A549 treated with CpdA at 1 μM for 4 hours (cell line): ENCODE data around the gene ZNF3. TPM values are rescaled to one million over a fixed set of nuclear protein-coding genes. Genes with fewer than 3 reads are reported as not detected.

Experiments
- total RNA-seq: library from RNA; stranded (reverse); fragments of 200-300 nt; extraction: Qiagen RNA extraction; gene quantifications from 5 replicates; pipeline ENCODE4 v1.2.3, GENCODE V29; 2022; ENCODE audit warnings: low read depth

ZNF3 gene
- total RNA-seq: 17.8 to 24.8 TPM (median 18.8 TPM) in 5 replicates

GRCh38 chr7:100081535-100082102 is at the start of gene ZNF3:
TSS of gene ZNF3 (minus strand) at chr7:100081723. CDS start at chr7:100077357, 4,366 bp downstream.

GRCh38 chr7:100126931-100127865 is 45.7 kb upstream of the ZNF3 start, which contains the start of gene MBLAC1:
TSS of gene MBLAC1 (plus strand) at chr7:100126967. CDS start at chr7:100127396, 429 bp downstream.

GRCh38 chr7:100119072-100119969 is 37.8 kb upstream of the ZNF3 start, which contains the start of the genes CNPY4 and TAF6:
TSS of gene CNPY4 (plus strand) at chr7:100119634. CDS start at chr7:100119745, 111 bp downstream.
TSS of gene TAF6 (minus strand) at chr7:100119358. CDS start at chr7:100114209, 5,149 bp downstream.

GRCh38 chr7:100101016-100101862 is 19.7 kb upstream of the ZNF3 start, which contains the start of the genes AP4M1 and MCM7:
TSS of gene AP4M1 (plus strand) at chr7:100101643. CDS start at chr7:100101715, 72 bp downstream.
TSS of gene MCM7 (minus strand) at chr7:100101397. CDS start at chr7:100101294, 103 bp downstream.

GRCh38 chr7:100088621-100089457 is 7.3 kb upstream of the ZNF3 start, which contains the start of gene COPS6:
TSS of gene COPS6 (plus strand) at chr7:100088969. CDS start at chr7:100088991, 22 bp downstream.

GRCh38 chr7:100049441-100050291 is 31.9 kb downstream of the ZNF3 start, which contains the start of gene ZSCAN21:
TSS of gene ZSCAN21 (plus strand) at chr7:100049774. CDS start at chr7:100057007, 7,233 bp downstream.

Other genes with a start within 250 kb of the ZNF3 start
- not detected in 5 replicates for gene OR2AE1, start 204.7 kb downstream of the ZNF3 start, total RNA-seq
- gene TRIM4, start 162.2 kb downstream of the ZNF3 start, total RNA-seq: 25.5 to 27.8 TPM (median 26.6 TPM) in 5 replicates
- gene GJC3, start 152.1 kb downstream of the ZNF3 start, total RNA-seq: 0.15 to 0.27 TPM (median 0.19 TPM) in 5 replicates
- gene AZGP1, start 105.7 kb downstream of the ZNF3 start, total RNA-seq: not detected in 5 replicates
- gene ZKSCAN1, start 66.1 kb downstream of the ZNF3 start, total RNA-seq: 6.6 to 11.3 TPM (median 9.3 TPM) in 5 replicates
- 10.0 to 12.2 TPM (median 10.5 TPM) in 5 replicates for gene ZSCAN21, start 31.9 kb downstream of the ZNF3 start, total RNA-seq
- gene COPS6, start 7.2 kb upstream of the ZNF3 start, total RNA-seq: 148 to 197 TPM (median 177 TPM) in 5 replicates
- gene MCM7, start 19.7 kb upstream of the ZNF3 start, total RNA-seq: 241 to 254 TPM (median 244 TPM) in 5 replicates
- 14.2 to 17.9 TPM (median 16.1 TPM) in 5 replicates for gene AP4M1, start 19.9 kb upstream of the ZNF3 start, total RNA-seq
- 60.0 to 70.6 TPM (median 68.0 TPM) in 5 replicates for gene TAF6, start 37.6 kb upstream of the ZNF3 start, total RNA-seq
- gene CNPY4, start 37.9 kb upstream of the ZNF3 start, total RNA-seq: 10.7 to 13.0 TPM (median 12.0 TPM) in 5 replicates
- 2.5 to 3.5 TPM (median 2.9 TPM) in 5 replicates for gene MBLAC1, start 45.2 kb upstream of the ZNF3 start, total RNA-seq
- 157 to 193 TPM (median 181 TPM) in 5 replicates for gene LAMTOR4, start 67.2 kb upstream of the ZNF3 start, total RNA-seq
- 11.9 to 15.5 TPM (median 13.2 TPM) in 5 replicates for gene TRAPPC14, start 77.0 kb upstream of the ZNF3 start, total RNA-seq
- gene GAL3ST4, start 86.9 kb upstream of the ZNF3 start, total RNA-seq: 0.07 to 0.08 TPM in 2 of 5 replicates, not detected in the others
- gene GPC2, start 95.7 kb upstream of the ZNF3 start, total RNA-seq: 0.24 to 1.4 TPM (median 0.67 TPM) in 5 replicates
- 0.18 to 0.45 TPM (median 0.26 TPM) in 4 of 5 replicates, not detected in the other for gene STAG3, start 96.2 kb upstream of the ZNF3 start, total RNA-seq
- not detected in 5 replicates for gene PVRIG, start 138.2 kb upstream of the ZNF3 start, total RNA-seq
- not detected in 5 replicates for gene SPDYE3, start 226.0 kb upstream of the ZNF3 start, total RNA-seq